ENCODE measurements around the gene ICE2. TPM values are rescaled to one million over a fixed set of nuclear protein-coding genes. Genes with fewer than 3 reads are reported as not detected.

ICE2 gene
- total RNA-seq, 1 donor from 2014 or later = 42.2 TPM

DNA sequence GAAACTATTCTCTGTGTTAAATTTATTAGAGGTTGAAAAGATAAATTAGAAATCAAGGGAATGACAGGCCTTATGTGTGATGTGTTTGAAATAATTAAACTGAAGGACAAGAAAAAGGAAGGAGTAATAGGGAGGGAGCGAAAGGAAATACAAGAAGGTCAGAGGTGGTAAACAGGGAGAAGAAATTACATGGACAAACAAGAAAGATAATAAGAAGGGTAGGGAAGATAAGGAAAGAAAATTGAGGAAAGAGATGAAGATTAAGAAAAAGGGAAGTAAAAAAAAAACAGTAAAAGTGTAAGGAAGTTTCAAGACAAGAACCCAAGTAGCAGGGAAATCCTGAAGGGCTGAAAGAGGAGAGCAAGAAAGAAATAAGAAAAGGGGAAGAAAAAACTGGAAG is 54.9 kb downstream of the ICE2 start:
- Mint-ChIP-seq H3K36me3 (ENCODE audit: low read depth, unreplicated experiment) (no peaks in the 10 kb centered on the region), H3K27me3 (ENCODE audit: unreplicated experiment) (no peaks in the 10 kb centered on the region), H3K27ac (ENCODE audit: unreplicated experiment) (peak overlapping the region; percentile 96), H3K4me1 (ENCODE audit: unreplicated experiment) (peaks cover 13% of the 10 kb centered on the region), H3K9me3 (ENCODE audit: unreplicated experiment) (no peaks in the 10 kb centered on the region), H3K4me3 (ENCODE audit: unreplicated experiment) (peak overlapping the region; percentile 3)
- TF ChIP-seq, protein P1, sequence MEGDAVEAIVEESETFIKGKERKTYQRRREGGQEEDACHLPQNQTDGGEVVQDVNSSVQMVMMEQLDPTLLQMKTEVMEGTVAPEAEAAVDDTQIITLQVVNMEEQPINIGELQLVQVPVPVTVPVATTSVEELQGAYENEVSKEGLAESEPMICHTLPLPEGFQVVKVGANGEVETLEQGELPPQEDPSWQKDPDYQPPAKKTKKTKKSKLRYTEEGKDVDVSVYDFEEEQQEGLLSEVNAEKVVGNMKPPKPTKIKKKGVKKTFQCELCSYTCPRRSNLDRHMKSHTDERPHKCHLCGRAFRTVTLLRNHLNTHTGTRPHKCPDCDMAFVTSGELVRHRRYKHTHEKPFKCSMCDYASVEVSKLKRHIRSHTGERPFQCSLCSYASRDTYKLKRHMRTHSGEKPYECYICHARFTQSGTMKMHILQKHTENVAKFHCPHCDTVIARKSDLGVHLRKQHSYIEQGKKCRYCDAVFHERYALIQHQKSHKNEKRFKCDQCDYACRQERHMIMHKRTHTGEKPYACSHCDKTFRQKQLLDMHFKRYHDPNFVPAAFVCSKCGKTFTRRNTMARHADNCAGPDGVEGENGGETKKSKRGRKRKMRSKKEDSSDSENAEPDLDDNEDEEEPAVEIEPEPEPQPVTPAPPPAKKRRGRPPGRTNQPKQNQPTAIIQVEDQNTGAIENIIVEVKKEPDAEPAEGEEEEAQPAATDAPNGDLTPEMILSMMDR (IDR thresholded peaks at IDR 0.05; ENCODE audit: unreplicated experiment) = no peak
- no peak for DNase-seq (ENCODE audit: low spot score)

DNA sequence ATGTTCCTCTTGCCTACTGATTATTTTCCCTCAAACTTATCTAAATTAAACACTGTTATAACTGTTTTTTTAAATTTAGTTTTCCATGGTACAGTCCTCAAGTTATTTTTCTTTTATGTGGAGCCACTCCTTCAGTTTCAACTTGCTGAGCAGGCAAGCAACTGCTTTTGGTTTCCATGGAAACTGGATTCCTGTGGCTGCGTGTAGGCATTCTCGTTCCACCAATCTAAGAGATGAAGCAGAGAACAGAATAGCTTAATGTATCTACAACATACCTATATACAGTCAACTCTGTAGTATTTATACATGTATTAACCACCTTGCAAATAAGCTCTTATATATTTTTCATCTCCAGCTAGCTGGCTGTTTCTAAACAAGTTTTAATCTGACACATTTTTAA is 55.4 kb downstream of the ICE2 start:
- peaks cover 13% of the 10 kb centered on the region for H3K4me1 Mint-ChIP-seq (ENCODE audit: unreplicated experiment)
- no peak overlapping the region for H3K4me3 Mint-ChIP-seq (ENCODE audit: unreplicated experiment)

DNA sequence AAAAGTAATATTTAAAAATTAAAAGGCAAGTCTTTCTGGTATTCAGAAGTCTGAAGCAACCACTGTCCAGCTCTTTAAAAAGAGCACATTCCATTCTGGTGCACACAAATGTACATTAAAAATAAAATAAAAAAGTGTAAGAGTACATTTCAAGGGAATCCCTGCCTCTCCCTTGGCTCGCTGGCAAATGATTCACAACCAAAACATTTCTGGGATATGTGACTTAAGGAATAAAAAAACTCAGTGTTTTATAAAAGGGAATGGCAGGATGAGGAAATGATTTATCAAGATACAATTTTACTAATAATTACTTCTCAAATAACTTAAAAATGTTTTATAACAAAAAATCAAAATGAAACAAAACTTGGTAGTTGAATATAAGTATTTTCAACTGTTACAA is 57.4 kb downstream of the ICE2 start:
- Mint-ChIP-seq H3K4me1 (ENCODE audit: unreplicated experiment) (peaks cover 13% of the 10 kb centered on the region), H3K9me3 (ENCODE audit: unreplicated experiment) (no peaks in the 10 kb centered on the region), H3K27me3 (ENCODE audit: unreplicated experiment) (no peaks in the 10 kb centered on the region), H3K4me3 (ENCODE audit: unreplicated experiment) (no peak overlapping the region), H3K36me3 (ENCODE audit: low read depth, unreplicated experiment) (no peaks in the 10 kb centered on the region), H3K27ac (ENCODE audit: unreplicated experiment) (no peak overlapping the region)
- TF ChIP-seq, protein P1 (IDR thresholded peaks at IDR 0.05; ENCODE audit: unreplicated experiment) = no peak
- no peak for DNase-seq (ENCODE audit: low spot score)

More for the DNA sequence above, 55.4 kb downstream of the ICE2 start:
- no peaks in the 10 kb centered on the region for H3K27me3 Mint-ChIP-seq (ENCODE audit: unreplicated experiment)
- TF ChIP-seq, protein P1 (IDR thresholded peaks at IDR 0.05; ENCODE audit: unreplicated experiment) = no peak
- no peaks in the 10 kb centered on the region for H3K36me3 Mint-ChIP-seq (ENCODE audit: low read depth, unreplicated experiment)
- DNase-seq (ENCODE audit: low spot score) = peak; percentile 36
- H3K27ac Mint-ChIP-seq (ENCODE audit: unreplicated experiment) = peak overlapping the region; percentile 96
- H3K9me3 Mint-ChIP-seq (ENCODE audit: unreplicated experiment) = no peaks in the 10 kb centered on the region

DNA sequence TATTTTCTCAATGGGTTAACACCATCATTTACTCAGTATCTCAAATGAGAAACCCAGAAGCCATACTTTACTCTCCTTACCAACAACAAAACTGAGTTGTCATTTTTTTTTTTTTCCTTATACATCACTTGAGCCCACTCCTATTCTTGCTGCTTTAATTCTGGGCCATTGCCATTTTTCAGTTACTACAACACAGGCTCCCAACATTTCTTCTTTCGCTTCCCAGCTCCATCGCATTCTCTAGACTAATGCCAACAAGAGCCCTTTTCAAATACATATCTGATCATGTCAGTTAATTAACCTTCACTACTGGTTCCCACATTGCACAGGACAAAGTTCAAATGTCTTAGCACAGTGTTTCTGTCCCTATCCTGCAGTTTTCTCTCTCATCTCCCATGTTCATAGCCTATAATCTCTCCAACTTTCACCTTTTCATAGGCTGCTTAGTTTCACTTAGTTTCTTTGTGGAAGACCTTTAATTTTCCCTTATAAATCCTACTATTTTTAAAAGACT is 58.7 kb downstream of the ICE2 start:
- Mint-ChIP-seq H3K9me3 (ENCODE audit: unreplicated experiment) (no peaks in the 10 kb centered on the region), H3K27ac (ENCODE audit: unreplicated experiment) (no peak overlapping the region), H3K36me3 (ENCODE audit: low read depth, unreplicated experiment) (no peaks in the 10 kb centered on the region), H3K4me3 (ENCODE audit: unreplicated experiment) (no peak overlapping the region), H3K4me1 (ENCODE audit: unreplicated experiment) (peaks cover 13% of the 10 kb centered on the region), H3K27me3 (ENCODE audit: unreplicated experiment) (no peaks in the 10 kb centered on the region)
- TF ChIP-seq, protein P1 (IDR thresholded peaks at IDR 0.05; ENCODE audit: unreplicated experiment) = no peak
- DNase-seq (ENCODE audit: low spot score) = no peak

DNA sequence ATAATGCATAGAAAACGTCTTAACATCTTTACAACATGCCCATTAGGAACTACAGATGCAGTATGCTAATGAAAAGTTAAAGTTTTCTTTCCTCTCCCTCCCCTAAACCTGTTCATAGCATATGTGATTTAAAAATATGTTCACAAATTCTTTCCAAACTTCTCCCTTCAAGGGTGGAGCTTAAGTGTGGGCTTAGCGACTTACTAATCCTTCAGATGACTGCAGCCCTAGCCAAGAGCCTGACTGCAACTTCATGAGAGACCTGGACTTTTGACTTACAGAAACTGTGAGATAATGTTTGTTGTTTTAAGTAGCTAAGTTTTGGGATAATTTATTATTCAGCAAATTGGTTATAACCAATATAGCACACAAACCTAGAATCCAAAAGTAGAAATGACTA is 59.2 kb downstream of the ICE2 start:
- Mint-ChIP-seq H3K27ac (ENCODE audit: unreplicated experiment) (no peak overlapping the region), H3K36me3 (ENCODE audit: low read depth, unreplicated experiment) (no peaks in the 10 kb centered on the region)
- TF ChIP-seq, protein P1 (IDR thresholded peaks at IDR 0.05; ENCODE audit: unreplicated experiment) = no peak

More for the DNA sequence above, 59.2 kb downstream of the ICE2 start:
- H3K27me3 Mint-ChIP-seq (ENCODE audit: unreplicated experiment) = no peaks in the 10 kb centered on the region
- no peak for DNase-seq (ENCODE audit: low spot score)
- H3K4me3 Mint-ChIP-seq (ENCODE audit: unreplicated experiment) = no peak overlapping the region
- peaks cover 11% of the 10 kb centered on the region for H3K4me1 Mint-ChIP-seq (ENCODE audit: unreplicated experiment)
- H3K9me3 Mint-ChIP-seq (ENCODE audit: unreplicated experiment) = no peaks in the 10 kb centered on the region

Data from endothelial cell (in vitro differentiated cells).